Prostate gland (tissue), 2 donors: ENCODE data around the gene IVD. TPM values are rescaled to one million over a fixed set of nuclear protein-coding genes. Genes with fewer than 3 reads are reported as not detected.

Experiments used
- DNase-seq: peaks from one replicate; pipeline ENCODE4 v3.0.0-alpha.2; 2019; ENCODE audit warnings: low spot score
- H3K27ac ChIP-seq, 2 donors: fragments of 200-600 bp; sonication (generic); 2 replicates each; pipeline ENCODE4 v1.5.1; 2017 to 2019
- H3K27me3 ChIP-seq: fragments of 200-600 bp; sonication (generic); replicated peaks from 2 replicates; pipeline ENCODE4 v1.5.1; 2019; ENCODE audit not compliant: insufficient read depth
- H3K36me3 ChIP-seq, 2 donors: fragments of 200-600 bp; sonication (generic); 1 replicate in 1 of 2; 2 replicates in 1 of 2; pipeline versions ENCODE4 v1.5.1 to v1.8.1; 2017 to 2019
- H3K4me1 ChIP-seq: fragments of 200-600 bp; sonication (generic); replicated peaks from 2 replicates; pipeline ENCODE4 v1.5.1; 2019
- H3K4me3 ChIP-seq, 2 donors: fragments of 200-600 bp; sonication (generic); 2 replicates each; pipeline ENCODE4 v1.5.1; 2017 to 2019
- H3K9me3 ChIP-seq: fragments of 200-600 bp; sonication (generic); 2 replicates; pipeline ENCODE4 v1.5.1; 2017
- POLR2A ChIP-seq: fragments of 450-650 bp; IDR thresholded peaks from one replicate; pipeline ENCODE4 v1.6.1; 2016; ENCODE audit warnings: antibody characterized with exemption, mild to moderate bottlenecking
- POLR2AphosphoS5 ChIP-seq: sonication (generic); formaldehyde crosslinking; IDR thresholded peaks from one replicate; pipeline ENCODE4 v1.6.1; 2017; ENCODE audit warnings: antibody characterized with exemption
- WGBS: methylation state at CpG from one replicate; pipeline ENCODE4 v1.1.5; 2018; 5-methylcytosine and 5-hydroxymethylcytosine counted together
- intact Hi-C: fragments of 100-400 bp; cut with DNase I; formaldehyde crosslinking; loops from one replicate; pipeline ENCODE4 v1.14.2; 2022
- total RNA-seq, 2 donors: library from RNA; depleted of rRNA; stranded (reverse); fragments of >200 nt; gene quantifications; one replicate each; pipeline ENCODE4 v1.1.0, GENCODE V29; 2016
- TF ChIP-seq, protein P1 (sequence below), 4 experiments: fragments of 200-600 bp in 2 of 4; fragments of 450-650 bp in 2 of 4; sonication (generic) in 2 of 4; IDR thresholded peaks; 1 replicate in 3 of 4; 2 replicates in 1 of 4; pipeline ENCODE4 v1.5.1; 2016 to 2019; ENCODE audit warnings: antibody characterized with exemption in 4 of 4, mild to moderate bottlenecking in 2 of 4, moderate library complexity in 2 of 4

The IVD gene
- total RNA-seq, 2 donors from 2014 or later: 112 to 115 TPM

DNA sequence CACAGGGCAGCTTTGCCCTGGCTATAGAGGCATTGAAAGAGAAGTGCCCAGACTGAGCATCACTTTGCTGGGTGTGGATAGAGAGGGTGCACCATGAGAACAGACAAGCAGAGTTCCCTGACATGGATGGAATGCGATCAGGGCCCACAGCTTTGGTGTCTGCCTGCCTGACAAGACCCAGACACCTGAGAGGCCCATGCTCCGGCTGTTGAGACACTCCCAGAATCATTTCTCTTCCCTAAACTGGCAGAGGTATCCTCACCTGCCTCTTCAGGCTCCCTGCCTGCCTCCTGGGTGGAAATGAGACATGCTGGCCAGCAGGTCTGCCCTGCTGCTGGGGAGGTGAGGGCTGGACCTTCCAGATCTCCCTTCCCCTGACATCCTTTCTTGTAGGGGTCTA lies 54.8 kb downstream of the IVD start:
- Histone ChIP-seq H3K4me1 (no peaks in the 10 kb centered on the region), H3K4me3 (no peak overlapping the region), H3K27me3 (no peaks in the 10 kb centered on the region), H3K36me3 (no peaks in the 10 kb centered on the region), H3K27ac (no peak overlapping the region), H3K9me3 (no peaks in the 10 kb centered on the region)
- intact Hi-C loops: no loop called here
- TF ChIP-seq POLR2A (no peak), POLR2AphosphoS5 (no peak)
- TF ChIP-seq, protein P1, sequence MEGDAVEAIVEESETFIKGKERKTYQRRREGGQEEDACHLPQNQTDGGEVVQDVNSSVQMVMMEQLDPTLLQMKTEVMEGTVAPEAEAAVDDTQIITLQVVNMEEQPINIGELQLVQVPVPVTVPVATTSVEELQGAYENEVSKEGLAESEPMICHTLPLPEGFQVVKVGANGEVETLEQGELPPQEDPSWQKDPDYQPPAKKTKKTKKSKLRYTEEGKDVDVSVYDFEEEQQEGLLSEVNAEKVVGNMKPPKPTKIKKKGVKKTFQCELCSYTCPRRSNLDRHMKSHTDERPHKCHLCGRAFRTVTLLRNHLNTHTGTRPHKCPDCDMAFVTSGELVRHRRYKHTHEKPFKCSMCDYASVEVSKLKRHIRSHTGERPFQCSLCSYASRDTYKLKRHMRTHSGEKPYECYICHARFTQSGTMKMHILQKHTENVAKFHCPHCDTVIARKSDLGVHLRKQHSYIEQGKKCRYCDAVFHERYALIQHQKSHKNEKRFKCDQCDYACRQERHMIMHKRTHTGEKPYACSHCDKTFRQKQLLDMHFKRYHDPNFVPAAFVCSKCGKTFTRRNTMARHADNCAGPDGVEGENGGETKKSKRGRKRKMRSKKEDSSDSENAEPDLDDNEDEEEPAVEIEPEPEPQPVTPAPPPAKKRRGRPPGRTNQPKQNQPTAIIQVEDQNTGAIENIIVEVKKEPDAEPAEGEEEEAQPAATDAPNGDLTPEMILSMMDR (IDR thresholded peaks at IDR 0.05): no peak
- WGBS: 78% methylated on average over 2 of the region's 2 CpGs
- DNase-seq: no peak

DNA sequence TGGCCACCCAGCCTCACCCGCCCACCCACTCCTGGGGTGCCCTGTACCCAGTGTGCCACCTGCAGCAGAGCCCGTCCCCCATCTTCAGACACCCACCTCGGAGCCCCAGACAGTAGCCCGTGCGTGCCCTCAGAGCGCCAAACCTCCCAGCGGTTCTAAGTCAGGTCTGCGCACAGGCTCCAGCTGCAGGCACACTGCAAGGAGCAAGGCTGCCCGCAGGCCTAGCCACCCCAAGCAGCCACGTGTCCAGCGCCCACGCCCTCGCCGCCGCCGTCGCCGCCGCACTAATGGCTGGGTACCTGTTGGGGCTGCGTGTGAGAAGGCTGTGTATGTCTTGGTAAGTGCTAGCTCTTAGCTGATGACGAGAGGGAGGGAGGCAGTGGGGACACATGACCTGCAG lies 56.4 kb downstream of the IVD start:
- H3K27me3 ChIP-seq: no peaks in the 10 kb centered on the region
- H3K9me3 ChIP-seq: no peaks in the 10 kb centered on the region
- intact Hi-C loops: no loop called here
- no peak overlapping the region for H3K4me3 ChIP-seq
- H3K4me1 ChIP-seq: no peaks in the 10 kb centered on the region
- TF ChIP-seq, protein P1 (IDR thresholded peaks at IDR 0.05): no peak
- TF ChIP-seq POLR2AphosphoS5 (no peak), POLR2A (no peak)
- peaks cover 3 to 7% of the 10 kb centered on the region in 2 donors for H3K36me3 ChIP-seq
- DNase-seq: no peak
- WGBS: 94% methylated on average over 21 of the region's 21 CpGs
- H3K27ac ChIP-seq: no peak overlapping the region

GRCh38 chr15:40463279-40463678 lies 57.7 kb downstream of the IVD start:
- H3K36me3 ChIP-seq: peaks cover 3 to 7% of the 10 kb centered on the region in 2 donors
- no peaks in the 10 kb centered on the region for H3K27me3 ChIP-seq

DNA sequence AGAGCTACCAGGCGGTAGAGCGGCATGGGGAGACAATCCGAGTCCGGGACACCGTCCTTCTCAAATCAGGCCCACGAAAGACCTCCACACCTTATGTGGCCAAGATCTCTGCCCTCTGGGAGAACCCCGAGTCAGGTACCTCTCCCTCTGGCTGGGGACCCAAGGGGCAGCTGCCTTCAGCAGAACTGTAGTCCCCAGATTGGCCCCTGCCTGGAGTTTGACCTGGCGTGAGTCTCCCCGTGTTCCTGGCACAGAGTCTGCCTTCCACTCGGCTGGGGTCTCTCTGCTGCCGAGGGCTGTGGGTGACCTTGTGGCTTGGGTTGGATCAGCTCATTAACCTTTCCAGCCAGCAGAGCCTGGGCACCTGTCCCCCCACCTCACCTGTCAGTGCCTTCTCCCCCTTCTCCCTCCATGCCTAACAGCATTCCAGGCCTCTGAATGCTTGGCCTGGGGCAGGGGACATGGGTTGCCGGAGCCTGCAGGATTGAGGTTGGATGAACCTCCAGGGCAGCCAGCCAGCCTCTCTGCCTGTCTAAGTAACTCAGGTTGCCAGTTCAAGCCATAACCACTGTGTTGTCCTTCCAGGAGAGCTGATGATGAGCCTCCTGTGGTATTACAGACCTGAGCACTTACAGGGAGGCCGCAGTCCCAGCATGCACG lies 58.4 kb downstream of the IVD start:
- Histone ChIP-seq H3K27ac (no peak overlapping the region), H3K4me1 (no peaks in the 10 kb centered on the region), H3K4me3 (no peak overlapping the region), H3K9me3 (no peaks in the 10 kb centered on the region), H3K27me3 (no peaks in the 10 kb centered on the region), H3K36me3 (peaks cover 3 to 7% of the 10 kb centered on the region in 2 donors)
- DNase-seq: no peak
- intact Hi-C loops: no loop called here
- 89% methylated on average over 14 of the region's 14 CpGs for WGBS
- TF ChIP-seq, protein P1 (IDR thresholded peaks at IDR 0.05): no peak
- TF ChIP-seq POLR2AphosphoS5 (no peak), POLR2A (no peak)

More at GRCh38 chr15:40463279-40463678, 57.7 kb downstream of the IVD start:
- intact Hi-C loops: no loop called here
- WGBS: 95% methylated on average over 2 of the region's 2 CpGs
- no peak for DNase-seq
- TF ChIP-seq, protein P1 (IDR thresholded peaks at IDR 0.05): no peak
- no peak for TF ChIP-seq POLR2A
- no peak for TF ChIP-seq POLR2AphosphoS5
- Histone ChIP-seq H3K4me1 (no peaks in the 10 kb centered on the region), H3K9me3 (no peaks in the 10 kb centered on the region), H3K4me3 (no peak overlapping the region), H3K27ac (no peak overlapping the region)

GRCh38 chr15:40464595-40465185 lies 59.1 kb downstream of the IVD start:
- H3K27ac ChIP-seq: no peak overlapping the region
- H3K36me3 ChIP-seq: peaks cover 3 to 7% of the 10 kb centered on the region in 2 donors
- 93% methylated on average over 3 of the region's 3 CpGs for WGBS
- H3K27me3 ChIP-seq: no peaks in the 10 kb centered on the region
- H3K4me3 ChIP-seq: no peak overlapping the region
- intact Hi-C loops: no loop called here
- H3K4me1 ChIP-seq: no peaks in the 10 kb centered on the region
- TF ChIP-seq POLR2AphosphoS5: no peak
- no peak for TF ChIP-seq POLR2A
- TF ChIP-seq, protein P1 (IDR thresholded peaks at IDR 0.05): no peak
- DNase-seq: no peak
- H3K9me3 ChIP-seq: no peaks in the 10 kb centered on the region
